GM12801 (cell line): ENCODE data around the gene SARS2.

Experiments used
- CTCF ChIP-seq: IDR thresholded peaks from one replicate; pipeline ENCODE4 v1.5.1; 2011; ENCODE audit warnings: control low read depth; ENCODE audit not compliant: insufficient read length; ENCODE audit errors: extremely low read depth

The SARS2 gene

GRCh38 chr19:38894968-38895367, 35.6 kb downstream of the SARS2 start:
- no peak for TF ChIP-seq CTCF

GRCh38 chr19:38893341-38893771, 37.2 kb downstream of the SARS2 start:
- no peak for TF ChIP-seq CTCF

- no peak for TF ChIP-seq CTCF
These were observed 37.7 kb downstream of the SARS2 start for GRCh38 chr19:38892841-38893240.

DNA sequence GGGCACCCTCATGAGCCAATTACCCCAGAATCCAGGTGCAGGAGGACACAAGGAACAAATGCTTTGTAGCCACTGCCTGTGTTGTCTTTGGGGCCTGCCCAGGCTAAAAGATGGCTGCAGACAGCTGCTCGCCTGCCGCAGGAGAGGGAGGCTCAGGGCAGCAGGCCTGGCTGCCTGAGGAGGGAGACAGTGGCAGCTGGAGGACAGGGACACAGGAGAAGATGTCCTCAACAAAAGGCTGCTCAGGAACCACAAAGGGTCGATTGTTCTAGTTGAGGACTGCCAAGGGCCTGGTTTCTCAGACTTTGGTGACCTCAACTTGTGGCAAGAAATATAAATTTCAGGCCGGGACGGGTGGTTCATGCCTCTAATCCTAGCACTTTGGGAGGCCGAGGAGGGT, 38.8 kb downstream of the SARS2 start:
- TF ChIP-seq CTCF, result no peak

- no peak for TF ChIP-seq CTCF
These were observed 39.9 kb downstream of the SARS2 start for GRCh38 chr19:38890686-38891085.

DNA sequence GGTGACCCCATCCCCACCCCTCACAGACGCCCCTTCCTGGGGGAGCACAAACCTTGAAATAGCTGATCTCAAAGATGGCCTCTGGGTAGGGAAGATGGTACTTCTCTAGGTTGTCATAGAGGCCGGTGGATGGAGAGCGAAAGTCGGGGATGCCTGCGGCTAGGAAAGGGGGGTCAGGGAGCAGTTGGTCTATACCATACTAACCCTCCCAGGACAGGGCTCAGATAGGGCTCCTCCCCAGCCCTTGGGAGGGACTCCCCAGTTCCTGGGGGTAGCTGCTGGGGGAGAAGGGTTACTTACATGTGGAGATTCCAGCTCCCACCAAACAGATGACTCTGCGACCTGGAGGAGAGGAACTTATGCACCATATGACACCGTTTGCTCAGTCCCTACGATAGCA, 40.8 kb downstream of the SARS2 start:
- no peak for TF ChIP-seq CTCF

- TF ChIP-seq CTCF, result no peak
These were observed 41.7 kb downstream of the SARS2 start for GRCh38 chr19:38888876-38889275.

GRCh38 chr19:38883286-38883685, 47.3 kb downstream of the SARS2 start:
- no peak for TF ChIP-seq CTCF
